ENCODE results near the gene MSANTD3. TPM values are rescaled to one million over a fixed set of nuclear protein-coding genes. Genes with fewer than 3 reads are reported as not detected.

MSANTD3 gene
- total RNA-seq, 1 donor from 2014 or later = 30.7 TPM

DNA sequence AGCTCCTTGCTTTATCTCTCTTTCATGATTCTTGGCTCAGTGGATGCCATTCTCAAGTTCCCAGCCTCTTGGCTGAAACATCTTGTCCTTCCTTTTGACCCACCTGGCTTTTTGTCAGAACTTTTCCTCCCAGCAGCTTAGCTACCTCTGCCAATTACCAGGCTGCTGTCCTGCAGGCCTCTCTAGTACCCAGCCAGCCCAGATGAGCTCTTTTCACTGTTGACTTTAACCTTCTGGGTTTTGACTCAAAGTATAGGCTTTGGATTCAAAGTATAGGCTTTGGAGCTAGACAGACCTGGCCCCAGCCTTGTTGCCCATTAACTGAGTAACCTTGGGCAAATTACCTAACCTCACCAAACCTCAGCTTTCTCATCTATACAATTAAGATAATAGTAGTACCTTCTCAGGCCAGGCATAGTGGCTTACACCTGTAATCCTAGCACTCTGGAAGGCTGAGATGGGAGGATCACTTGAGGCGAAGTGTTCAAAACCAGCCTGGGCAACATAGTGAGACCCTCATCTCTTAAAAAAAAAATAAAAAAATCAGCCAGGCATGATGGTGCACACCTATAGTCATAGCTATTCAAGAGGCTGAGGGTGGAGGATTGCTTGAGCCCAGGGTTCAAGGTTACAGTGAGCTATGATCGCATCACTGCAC lies 39.4 kb downstream of the MSANTD3 start:
- H3K27me3 Mint-ChIP-seq (ENCODE audit: unreplicated experiment) = peaks cover 3% of the 10 kb centered on the region

DNA sequence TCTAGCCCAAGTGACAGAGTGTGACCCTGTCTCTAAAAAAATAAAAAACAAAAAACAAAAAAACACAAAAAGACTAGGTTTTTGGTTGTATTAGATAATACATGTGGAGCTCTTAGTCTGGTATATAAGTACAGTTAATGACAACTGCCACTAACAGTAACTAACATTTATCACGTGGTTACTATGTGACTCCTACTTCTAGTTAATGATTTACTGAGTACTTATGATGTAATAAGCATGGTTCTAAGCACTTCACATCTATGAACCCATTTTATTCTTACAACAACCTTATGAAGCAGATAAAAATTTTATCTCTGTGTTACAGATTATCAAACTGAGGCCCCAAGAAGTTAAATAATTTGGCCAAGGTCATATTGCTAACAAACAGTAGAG lies 39.9 kb downstream of the MSANTD3 start:
- H3K27me3 Mint-ChIP-seq (ENCODE audit: unreplicated experiment) = peaks cover 3% of the 10 kb centered on the region
- no peaks in the 10 kb centered on the region for H3K36me3 Mint-ChIP-seq (ENCODE audit: low read depth, unreplicated experiment)
- no peak for DNase-seq (ENCODE audit: low spot score)
- H3K27ac Mint-ChIP-seq (ENCODE audit: unreplicated experiment) = no peak overlapping the region
- no peaks in the 10 kb centered on the region for H3K9me3 Mint-ChIP-seq (ENCODE audit: unreplicated experiment)
- H3K4me1 Mint-ChIP-seq (ENCODE audit: unreplicated experiment) = no peaks in the 10 kb centered on the region
- TF ChIP-seq, protein P1, sequence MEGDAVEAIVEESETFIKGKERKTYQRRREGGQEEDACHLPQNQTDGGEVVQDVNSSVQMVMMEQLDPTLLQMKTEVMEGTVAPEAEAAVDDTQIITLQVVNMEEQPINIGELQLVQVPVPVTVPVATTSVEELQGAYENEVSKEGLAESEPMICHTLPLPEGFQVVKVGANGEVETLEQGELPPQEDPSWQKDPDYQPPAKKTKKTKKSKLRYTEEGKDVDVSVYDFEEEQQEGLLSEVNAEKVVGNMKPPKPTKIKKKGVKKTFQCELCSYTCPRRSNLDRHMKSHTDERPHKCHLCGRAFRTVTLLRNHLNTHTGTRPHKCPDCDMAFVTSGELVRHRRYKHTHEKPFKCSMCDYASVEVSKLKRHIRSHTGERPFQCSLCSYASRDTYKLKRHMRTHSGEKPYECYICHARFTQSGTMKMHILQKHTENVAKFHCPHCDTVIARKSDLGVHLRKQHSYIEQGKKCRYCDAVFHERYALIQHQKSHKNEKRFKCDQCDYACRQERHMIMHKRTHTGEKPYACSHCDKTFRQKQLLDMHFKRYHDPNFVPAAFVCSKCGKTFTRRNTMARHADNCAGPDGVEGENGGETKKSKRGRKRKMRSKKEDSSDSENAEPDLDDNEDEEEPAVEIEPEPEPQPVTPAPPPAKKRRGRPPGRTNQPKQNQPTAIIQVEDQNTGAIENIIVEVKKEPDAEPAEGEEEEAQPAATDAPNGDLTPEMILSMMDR (IDR thresholded peaks at IDR 0.05; ENCODE audit: unreplicated experiment) = no peak
- H3K4me3 Mint-ChIP-seq (ENCODE audit: unreplicated experiment) = no peak overlapping the region

More for the DNA sequence above, 39.4 kb downstream of the MSANTD3 start:
- Mint-ChIP-seq H3K4me1 (ENCODE audit: unreplicated experiment) (no peaks in the 10 kb centered on the region), H3K27ac (ENCODE audit: unreplicated experiment) (no peak overlapping the region), H3K4me3 (ENCODE audit: unreplicated experiment) (no peak overlapping the region), H3K9me3 (ENCODE audit: unreplicated experiment) (no peaks in the 10 kb centered on the region), H3K36me3 (ENCODE audit: low read depth, unreplicated experiment) (no peaks in the 10 kb centered on the region)
- TF ChIP-seq, protein P1 (IDR thresholded peaks at IDR 0.05; ENCODE audit: unreplicated experiment) = no peak
- DNase-seq (ENCODE audit: low spot score) = no peak

DNA sequence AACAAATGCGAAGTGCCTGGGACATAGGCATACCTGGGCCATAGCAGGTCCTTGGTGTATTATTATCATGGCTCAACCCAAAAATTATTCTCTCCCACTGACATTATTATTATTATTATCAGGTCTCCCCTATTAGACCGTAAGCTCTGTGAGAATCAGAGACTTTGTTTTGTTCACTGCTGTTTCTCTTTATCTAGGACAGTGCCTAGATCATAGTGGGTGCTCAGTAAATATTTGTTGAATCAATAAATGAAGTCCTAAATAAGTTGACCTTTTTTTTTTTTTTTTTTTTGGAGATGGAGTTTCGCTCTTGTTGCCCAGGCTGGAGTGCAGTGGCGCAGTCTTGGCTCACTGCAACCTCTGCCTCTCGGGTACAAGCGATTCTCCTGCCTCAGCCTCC lies 41.1 kb downstream of the MSANTD3 start:
- H3K4me1 Mint-ChIP-seq (ENCODE audit: unreplicated experiment) = peaks cover 7% of the 10 kb centered on the region
- no peak overlapping the region for H3K27ac Mint-ChIP-seq (ENCODE audit: unreplicated experiment)
- no peaks in the 10 kb centered on the region for H3K36me3 Mint-ChIP-seq (ENCODE audit: low read depth, unreplicated experiment)
- TF ChIP-seq, protein P1 (IDR thresholded peaks at IDR 0.05; ENCODE audit: unreplicated experiment) = no peak
- H3K4me3 Mint-ChIP-seq (ENCODE audit: unreplicated experiment) = no peak overlapping the region
- H3K9me3 Mint-ChIP-seq (ENCODE audit: unreplicated experiment) = no peaks in the 10 kb centered on the region
- DNase-seq (ENCODE audit: low spot score) = no peak
- H3K27me3 Mint-ChIP-seq (ENCODE audit: unreplicated experiment) = peaks cover 7% of the 10 kb centered on the region

DNA sequence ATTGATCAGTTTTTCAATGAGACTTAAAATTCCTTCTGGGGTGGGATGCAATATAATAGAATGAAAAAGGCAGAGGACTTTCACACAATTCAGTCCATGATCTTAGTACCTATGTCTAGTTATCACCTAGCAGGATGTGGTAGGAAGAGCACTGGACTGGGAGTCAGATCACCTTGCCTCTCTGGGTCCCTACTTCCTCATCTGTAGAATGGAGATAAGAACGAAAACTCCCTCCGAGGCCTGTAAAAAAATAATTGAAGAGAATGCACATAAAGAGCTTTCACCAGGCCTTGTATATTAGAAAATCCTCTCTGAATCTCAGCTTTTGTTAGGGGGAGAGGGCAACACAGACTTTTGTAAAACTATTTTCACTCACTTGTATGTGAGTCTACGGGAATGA lies 45.3 kb downstream of the MSANTD3 start:
- Mint-ChIP-seq H3K27ac (ENCODE audit: unreplicated experiment) (peak overlapping the region; percentile 72), H3K9me3 (ENCODE audit: unreplicated experiment) (no peaks in the 10 kb centered on the region), H3K4me1 (ENCODE audit: unreplicated experiment) (peaks cover 23% of the 10 kb centered on the region), H3K36me3 (ENCODE audit: low read depth, unreplicated experiment) (peaks cover 9% of the 10 kb centered on the region), H3K27me3 (ENCODE audit: unreplicated experiment) (peaks cover 14% of the 10 kb centered on the region), H3K4me3 (ENCODE audit: unreplicated experiment) (peak overlapping the region; percentile 78)
- TF ChIP-seq, protein P1 (IDR thresholded peaks at IDR 0.05; ENCODE audit: unreplicated experiment) = no peak
- DNase-seq (ENCODE audit: low spot score) = no peak

DNA sequence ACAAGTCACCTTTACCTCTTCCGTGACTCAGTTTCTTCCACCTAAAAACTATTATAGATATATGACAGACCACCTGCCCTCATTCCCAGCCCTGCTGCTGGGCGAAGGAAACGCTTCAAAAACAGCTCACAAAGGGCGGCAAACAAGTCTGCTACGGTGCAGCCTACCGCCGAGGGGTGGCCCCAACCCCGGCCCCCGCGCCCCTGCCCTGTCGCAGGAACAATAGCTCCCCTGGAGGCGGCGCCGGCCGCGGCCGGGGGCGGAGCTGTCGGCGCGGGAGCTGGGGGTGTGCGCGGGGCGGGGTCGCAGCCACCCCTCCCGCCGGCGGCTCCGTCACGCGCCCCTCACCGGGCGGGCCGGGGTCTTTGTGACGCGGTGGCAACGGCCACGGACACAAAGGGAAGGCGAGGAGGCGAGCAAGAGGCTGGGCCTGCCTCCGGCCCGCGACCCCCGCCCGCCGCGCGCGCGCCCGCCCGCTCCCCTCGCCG lies 45.9 kb downstream of the MSANTD3 start, which contains the start of gene TMEFF1:
TMEFF1 (plus strand) TSS at position 362 of the 488 bp plus-strand sequence. CDS start 396 bp downstream, outside the sequence.
- TF ChIP-seq, protein P1 (IDR thresholded peaks at IDR 0.05; ENCODE audit: unreplicated experiment) = no peak
- peak; percentile 87 for DNase-seq (ENCODE audit: low spot score)
- Mint-ChIP-seq H3K27me3 (ENCODE audit: unreplicated experiment) (peaks cover 12% of the 10 kb centered on the region), H3K4me3 (ENCODE audit: unreplicated experiment) (peak within 1 kb of the TSS; percentile 99), H3K36me3 (ENCODE audit: low read depth, unreplicated experiment) (peaks cover 9% of the 10 kb centered on the region), H3K4me1 (ENCODE audit: unreplicated experiment) (peaks cover 23% of the 10 kb centered on the region), H3K27ac (ENCODE audit: unreplicated experiment) (peak within 1 kb of the TSS; percentile 72), H3K9me3 (ENCODE audit: unreplicated experiment) (no peaks in the 10 kb centered on the region)
